ENCODE data around the gene PRTFDC1. TPM values are rescaled to one million over a fixed set of nuclear protein-coding genes. Genes with fewer than 3 reads are reported as not detected.

PRTFDC1 gene
- total RNA-seq, 2 donors from 2014 or later, result 0.80 to 2.0 TPM

- Histone ChIP-seq H3K27ac (no peak overlapping the region), H3K9me3 (no peaks in the 10 kb centered on the region), H3K4me1 (replicated peaks) (no peaks in the 10 kb centered on the region), H3K4me3 (no peak overlapping the region), H3K27me3 (replicated peaks; ENCODE audit: insufficient read depth) (no peaks in the 10 kb centered on the region), H3K36me3 (no peaks in the 10 kb centered on the region)
- 89% methylated on average over 11 of the region's 11 CpGs for WGBS
- no peak for TF ChIP-seq POLR2AphosphoS5 (IDR thresholded peaks at IDR 0.05)
- no peak for TF ChIP-seq POLR2A (IDR thresholded peaks at IDR 0.05)
- TF ChIP-seq CTCF (IDR thresholded peaks at IDR 0.05), result no peak
- intact Hi-C loops (cut with DNase I), result no loop called here
- no peak for DNase-seq (ENCODE audit: low spot score)
Observed at GRCh38 chr10:24814568-24815313, 137.7 kb downstream of the PRTFDC1 start.

GRCh38 chr10:24813856-24814255 lies 138.6 kb downstream of the PRTFDC1 start:
- intact Hi-C loops (cut with DNase I), result no loop called here
- no peak for TF ChIP-seq CTCF (IDR thresholded peaks at IDR 0.05)
- no peak for TF ChIP-seq POLR2A (IDR thresholded peaks at IDR 0.05)
- no peak for TF ChIP-seq POLR2AphosphoS5 (IDR thresholded peaks at IDR 0.05)
- H3K27ac ChIP-seq, result no peak overlapping the region
- no peaks in the 10 kb centered on the region for H3K4me1 ChIP-seq (replicated peaks)
- H3K9me3 ChIP-seq, result no peaks in the 10 kb centered on the region
- H3K27me3 ChIP-seq (replicated peaks; ENCODE audit: insufficient read depth), result no peaks in the 10 kb centered on the region
- DNase-seq (ENCODE audit: low spot score), result no peak
- no peaks in the 10 kb centered on the region for H3K36me3 ChIP-seq
- 88% methylated on average over 4 of the region's 4 CpGs for WGBS
- no peak overlapping the region for H3K4me3 ChIP-seq

GRCh38 chr10:24806262-24806661 lies 146.1 kb downstream of the PRTFDC1 start:
- WGBS, result 93% methylated on average over 5 of the region's 5 CpGs
- H3K36me3 ChIP-seq, result no peaks in the 10 kb centered on the region
- no peak overlapping the region for H3K27ac ChIP-seq
- DNase-seq (ENCODE audit: low spot score), result no peak
- H3K9me3 ChIP-seq, result no peaks in the 10 kb centered on the region
- TF ChIP-seq POLR2AphosphoS5 (IDR thresholded peaks at IDR 0.05) (no peak), CTCF (IDR thresholded peaks at IDR 0.05) (no peak), POLR2A (IDR thresholded peaks at IDR 0.05) (no peak)
- no peak overlapping the region for H3K4me3 ChIP-seq
- H3K27me3 ChIP-seq (replicated peaks; ENCODE audit: insufficient read depth), result no peaks in the 10 kb centered on the region
- no peaks in the 10 kb centered on the region for H3K4me1 ChIP-seq (replicated peaks)
- intact Hi-C loops (cut with DNase I), result no loop called here

- Histone ChIP-seq H3K36me3 (no peaks in the 10 kb centered on the region), H3K9me3 (no peaks in the 10 kb centered on the region), H3K4me1 (replicated peaks) (no peaks in the 10 kb centered on the region), H3K27me3 (replicated peaks; ENCODE audit: insufficient read depth) (no peaks in the 10 kb centered on the region), H3K4me3 (no peak overlapping the region), H3K27ac (no peak overlapping the region)
- DNase-seq (ENCODE audit: low spot score), result no peak
- TF ChIP-seq POLR2AphosphoS5 (IDR thresholded peaks at IDR 0.05), result no peak
- TF ChIP-seq CTCF (IDR thresholded peaks at IDR 0.05), result no peak
- no peak for TF ChIP-seq POLR2A (IDR thresholded peaks at IDR 0.05)
- intact Hi-C loops (cut with DNase I), result no loop called here
Observed at GRCh38 chr10:24804956-24805355, 147.4 kb downstream of the PRTFDC1 start.

- intact Hi-C loops (cut with DNase I), result no loop called here
- H3K36me3 ChIP-seq, result no peaks in the 10 kb centered on the region
- 90% methylated on average over 8 of the region's 8 CpGs for WGBS
Observed at GRCh38 chr10:24804392-24804791, 148.0 kb downstream of the PRTFDC1 start.

More at GRCh38 chr10:24804392-24804791, 148.0 kb downstream of the PRTFDC1 start:
- no peak overlapping the region for H3K27ac ChIP-seq
- no peak for TF ChIP-seq CTCF (IDR thresholded peaks at IDR 0.05)
- no peak for TF ChIP-seq POLR2A (IDR thresholded peaks at IDR 0.05)
- no peaks in the 10 kb centered on the region for H3K27me3 ChIP-seq (replicated peaks; ENCODE audit: insufficient read depth)
- no peak overlapping the region for H3K4me3 ChIP-seq
- no peaks in the 10 kb centered on the region for H3K9me3 ChIP-seq
- H3K4me1 ChIP-seq (replicated peaks), result no peaks in the 10 kb centered on the region
- no peak for DNase-seq (ENCODE audit: low spot score)
